ENCODE measurements around the gene ZNF516. TPM values are rescaled to one million over a fixed set of nuclear protein-coding genes. Genes with fewer than 3 reads are reported as not detected.

Gene ZNF516
- total RNA-seq, 6 experiments from 2014 or later, result 34.6 to 52.2 (median 42.2) TPM

- H3K27ac Mint-ChIP-seq, result no peak overlapping the region
- H3K27me3 Mint-ChIP-seq (ENCODE audit: insufficient read depth), result peaks cover 10% of the 10 kb centered on the region
- H3K36me3 Mint-ChIP-seq (ENCODE audit: low read depth), result peaks cover 43% of the 10 kb centered on the region
- DNase-seq, result peak; percentile 46
- no peak overlapping the region; the same call in 1 of the 2 replicates for H3K4me3 Mint-ChIP-seq
- TF ChIP-seq CTCF (IDR thresholded peaks at IDR 0.05), result no peak
- peaks cover 13% of the 10 kb centered on the region for H3K9me3 Mint-ChIP-seq
- peaks cover 45% of the 10 kb centered on the region for H3K4me1 Mint-ChIP-seq (ENCODE audit: low read depth)
Observed at GRCh38 chr18:76354348-76354747, 140.7 kb downstream of the ZNF516 start.

- TF ChIP-seq CTCF (IDR thresholded peaks at IDR 0.05), result no peak
- no peak overlapping the region for H3K4me3 Mint-ChIP-seq
- no peak for DNase-seq
- H3K36me3 Mint-ChIP-seq (ENCODE audit: low read depth), result peaks cover 40% of the 10 kb centered on the region
- H3K9me3 Mint-ChIP-seq, result peaks cover 13% of the 10 kb centered on the region
- peaks cover 48% of the 10 kb centered on the region for H3K4me1 Mint-ChIP-seq (ENCODE audit: low read depth)
- H3K27ac Mint-ChIP-seq, result no peak overlapping the region
- peaks cover 17% of the 10 kb centered on the region for H3K27me3 Mint-ChIP-seq (ENCODE audit: insufficient read depth)
Observed at GRCh38 chr18:76353500-76353899, 141.5 kb downstream of the ZNF516 start.

GRCh38 chr18:76353046-76353445 is 142.0 kb downstream of the ZNF516 start:
- H3K36me3 Mint-ChIP-seq (ENCODE audit: low read depth), result peaks cover 40% of the 10 kb centered on the region
- H3K9me3 Mint-ChIP-seq, result peaks cover 13% of the 10 kb centered on the region
- peaks cover 19% of the 10 kb centered on the region for H3K27me3 Mint-ChIP-seq (ENCODE audit: insufficient read depth)
- no peak for TF ChIP-seq CTCF (IDR thresholded peaks at IDR 0.05)
- H3K27ac Mint-ChIP-seq, result no peak overlapping the region
- peaks cover 46% of the 10 kb centered on the region for H3K4me1 Mint-ChIP-seq (ENCODE audit: low read depth)
- no peak overlapping the region; the same call in 1 of the 2 replicates for H3K4me3 Mint-ChIP-seq
- no peak for DNase-seq

- peaks cover 19% of the 10 kb centered on the region for H3K27me3 Mint-ChIP-seq (ENCODE audit: insufficient read depth)
Observed at GRCh38 chr18:76351961-76352581, 143.0 kb downstream of the ZNF516 start.

GRCh38 chr18:76350134-76351025 is 144.7 kb downstream of the ZNF516 start:
- Mint-ChIP-seq H3K27ac (no peak overlapping the region), H3K4me3 (no peak overlapping the region), H3K9me3 (peaks cover 13% of the 10 kb centered on the region), H3K4me1 (ENCODE audit: low read depth) (peaks cover 37% of the 10 kb centered on the region), H3K27me3 (ENCODE audit: insufficient read depth) (peaks cover 18% of the 10 kb centered on the region), H3K36me3 (ENCODE audit: low read depth) (peaks cover 23% of the 10 kb centered on the region)
- no peak for DNase-seq
- no peak for TF ChIP-seq CTCF (IDR thresholded peaks at IDR 0.05)

More at GRCh38 chr18:76351961-76352581, 143.0 kb downstream of the ZNF516 start:
- Mint-ChIP-seq H3K4me3 (peak overlapping the region; percentile 82), H3K36me3 (ENCODE audit: low read depth) (peaks cover 39% of the 10 kb centered on the region), H3K27ac (peak overlapping the region; percentile 53), H3K4me1 (ENCODE audit: low read depth) (peaks cover 40% of the 10 kb centered on the region), H3K9me3 (peaks cover 13% of the 10 kb centered on the region)
- peak; percentile 89 for DNase-seq
- no peak for TF ChIP-seq CTCF (IDR thresholded peaks at IDR 0.05)

All from HFFc6 (cell line).